Measurements from ENCODE around the gene INS.

The INS gene

GRCh38 chr11:2197771-2198520, 36.9 kb upstream of the INS start:
- no peak for TF ChIP-seq ZFX (IDR thresholded peaks at IDR 0.05; ENCODE audit: borderline replicate concordance)
- no peak for TF ChIP-seq CTCF (IDR thresholded peaks at IDR 0.05)
- H3K27ac ChIP-seq: no peak overlapping the region

- no peak overlapping the region for H3K27ac ChIP-seq
- TF ChIP-seq ZFX (IDR thresholded peaks at IDR 0.05; ENCODE audit: borderline replicate concordance) (no peak), CTCF (IDR thresholded peaks at IDR 0.05) (peak; percentile 91)
These were observed 36.2 kb upstream of the INS start for GRCh38 chr11:2196970-2197770.

GRCh38 chr11:2195756-2196088, 34.7 kb upstream of the INS start:
- H3K27ac ChIP-seq: no peak overlapping the region
- TF ChIP-seq ZFX (IDR thresholded peaks at IDR 0.05; ENCODE audit: borderline replicate concordance) (no peak), CTCF (IDR thresholded peaks at IDR 0.05) (no peak)

GRCh38 chr11:2194877-2195755, 34.1 kb upstream of the INS start:
- TF ChIP-seq ZFX (IDR thresholded peaks at IDR 0.05; ENCODE audit: borderline replicate concordance): no peak
- peak; percentile 97 for TF ChIP-seq CTCF (IDR thresholded peaks at IDR 0.05)
- peak overlapping the region; percentile 59; the same call in 1 of the 2 replicates for H3K27ac ChIP-seq

- H3K27ac ChIP-seq: peak overlapping the region; percentile 59
These were observed 33.0 kb upstream of the INS start for GRCh38 chr11:2193888-2194595.

- H3K27ac ChIP-seq: peak overlapping the region; percentile 59
- TF ChIP-seq CTCF (IDR thresholded peaks at IDR 0.05) (no peak), ZFX (IDR thresholded peaks at IDR 0.05; ENCODE audit: borderline replicate concordance) (no peak)
These were observed 32.3 kb upstream of the INS start for GRCh38 chr11:2193099-2193887.
